GM21717 (cell line): ENCODE data around the gene PLAA.

Experiments
- ATAC-seq: cut with Tn5 transposase; IDR thresholded peaks from one replicate; pipeline ENCODE4 v1.9.1; 2021; ENCODE audit warnings: mild to moderate bottlenecking, moderate library complexity; ENCODE audit not compliant: unreplicated experiment

PLAA gene

GRCh38 chr9:26946753-26947727 lies at the start of gene PLAA:
Gene PLAA (minus strand): TSS chr9:26947242. CDS start chr9:26947045, 197 bp downstream.
- ATAC-seq: peak; percentile 99

GRCh38 chr9:26995810-26996209 lies 48.8 kb upstream of the PLAA start:
- no peak for ATAC-seq

GRCh38 chr9:26983340-26983739 lies 36.3 kb upstream of the PLAA start:
- ATAC-seq: no peak

GRCh38 chr9:26975728-26976707 lies 29.0 kb upstream of the PLAA start:
- no peak for ATAC-seq

GRCh38 chr9:26974927-26975326 lies 27.9 kb upstream of the PLAA start:
- no peak for ATAC-seq

GRCh38 chr9:26973989-26974388 lies 26.9 kb upstream of the PLAA start:
- ATAC-seq: no peak

GRCh38 chr9:26971721-26972120 lies 24.7 kb upstream of the PLAA start:
- no peak for ATAC-seq

- no peak for ATAC-seq
Measured at GRCh38 chr9:26956860-26957233, 9.8 kb upstream of the PLAA start.

GRCh38 chr9:26955921-26956859 lies 9.1 kb upstream of the PLAA start, which contains the start of gene IFT74:
Gene IFT74 (plus strand): TSS chr9:26956412. CDS start chr9:26961968, 5,556 bp downstream.
- ATAC-seq: peak; percentile 100

GRCh38 chr9:26955222-26955903 lies 8.3 kb upstream of the PLAA start:
- no peak for ATAC-seq

GRCh38 chr9:26954050-26954508 lies 7.0 kb upstream of the PLAA start:
- ATAC-seq: no peak

GRCh38 chr9:26951794-26952193 lies 4.8 kb upstream of the PLAA start:
- no peak for ATAC-seq

GRCh38 chr9:26950521-26950920 lies 3.5 kb upstream of the PLAA start:
- no peak for ATAC-seq

- ATAC-seq: no peak
Measured at GRCh38 chr9:26949637-26950069, 2.6 kb upstream of the PLAA start.

GRCh38 chr9:26947736-26948135 lies 694 bp upstream of the PLAA start:
- no peak for ATAC-seq

GRCh38 chr9:26945591-26945990 lies 1.5 kb downstream of the PLAA start:
- ATAC-seq: no peak

- ATAC-seq: no peak
Measured at GRCh38 chr9:26940779-26941178, 6.3 kb downstream of the PLAA start.

GRCh38 chr9:26939955-26940711 lies 6.9 kb downstream of the PLAA start:
- ATAC-seq: no peak
